Stimulated activated CD4-positive, alpha-beta T cell treated with anti-CD3 and anti-CD28 coated beads, Interleukin-2, amount 100 ng/mL, for 24 hours (primary cell): ENCODE data around the gene OSMR.

Experiments
- DNase-seq, 2 donors: peaks; one replicate each; pipeline ENCODE4 v3.0.0-alpha.2; 2020

Gene OSMR

GRCh38 chr5:38932854-38933408 lies 87.1 kb downstream of the OSMR start:
- DNase-seq: no peak

- no peak for DNase-seq
These were observed 89.6 kb downstream of the OSMR start for GRCh38 chr5:38935437-38935836.

- no peak for DNase-seq
These were observed 90.5 kb downstream of the OSMR start for GRCh38 chr5:38936269-38936668.

- DNase-seq: no peak
These were observed 92.6 kb downstream of the OSMR start for GRCh38 chr5:38938424-38938823.

GRCh38 chr5:38938973-38939372 lies 93.2 kb downstream of the OSMR start:
- no peak for DNase-seq

GRCh38 chr5:38940230-38940858 lies 94.5 kb downstream of the OSMR start:
- no peak for DNase-seq

GRCh38 chr5:38941912-38942311 lies 96.1 kb downstream of the OSMR start:
- no peak for DNase-seq

GRCh38 chr5:38944282-38944681 lies 98.5 kb downstream of the OSMR start:
- no peak for DNase-seq

GRCh38 chr5:38948501-38948900 lies 102.7 kb downstream of the OSMR start:
- DNase-seq: no peak

GRCh38 chr5:38953426-38954012 lies 107.7 kb downstream of the OSMR start:
- DNase-seq: no peak

- no peak for DNase-seq
These were observed 115.9 kb downstream of the OSMR start for GRCh38 chr5:38961691-38962090.

- no peak for DNase-seq
These were observed 122.9 kb downstream of the OSMR start for GRCh38 chr5:38968665-38969064.

- DNase-seq: no peak
These were observed 132.2 kb downstream of the OSMR start for GRCh38 chr5:38978036-38978435.

- no peak for DNase-seq
These were observed 133.7 kb downstream of the OSMR start for GRCh38 chr5:38979535-38979934.
